Psoas muscle (tissue), 8 donors: ENCODE results near the gene URM1. TPM values are rescaled to one million over a fixed set of nuclear protein-coding genes. Genes with fewer than 3 reads are reported as not detected.

Experiments
- ATAC-seq, 4 donors: fragments of 200-7000 bp; cut with Tn5 transposase; one replicate each; pipeline ENCODE4 v1.9.1; 2020; ENCODE audit warnings: moderate library complexity in 3 of 4, mild to moderate bottlenecking in 2 of 4
- DNase-seq, 2 donors: peaks; one replicate each; pipeline ENCODE4 v3.0.0-alpha.2; 2020
- H3K27ac ChIP-seq: fragments of 200-600 bp; one replicate; pipeline ENCODE4 v1.8.0; 2022
- H3K27me3 ChIP-seq, 3 donors: fragments of 200-600 bp in 1 of 3; one replicate each; pipeline versions ENCODE4 v1.6.1 to v1.8.0; 2013 to 2022; ENCODE audit warnings: low read length in 2 of 3, mild to moderate bottlenecking in 2 of 3, moderate library complexity in 1 of 3; ENCODE audit not compliant: insufficient read depth in 3 of 3
- H3K36me3 ChIP-seq, 2 donors: fragments of 200-600 bp in 1 of 2; one replicate each; pipeline versions ENCODE4 v1.6.1 to v1.8.0; 2013 to 2022; ENCODE audit warnings: low read depth in 1 of 2, mild to moderate bottlenecking in 1 of 2, moderate library complexity in 1 of 2; ENCODE audit not compliant: insufficient read depth in 1 of 2
- H3K4me1 ChIP-seq: fragments of 200-600 bp; one replicate; pipeline ENCODE4 v1.8.0; 2022
- H3K4me3 ChIP-seq: fragments of 200-600 bp; one replicate; pipeline ENCODE4 v1.8.0; 2022; ENCODE audit warnings: mild to moderate bottlenecking
- H3K9me3 ChIP-seq: fragments of 200-600 bp; one replicate; pipeline ENCODE4 v1.8.0; 2022
- WGBS, 3 donors: extraction: QIAGEN DNeasy Blood & Tissue Kit; methylation state at CpG; one replicate each; pipeline versions ENCODE4 v1.1.6 to v1.1.7; 2013; 5-methylcytosine and 5-hydroxymethylcytosine counted together
- intact Hi-C, 2 donors: fragments of 100-400 bp; cut with DNase I; formaldehyde crosslinking; loops; one replicate each; pipeline versions ENCODE4 v1.11.0 to v1.14.2; 2022
- polyA plus RNA-seq, 3 donors: library from polyadenylated mRNA; stranded (reverse); fragments of 200-250 nt; gene quantifications; one replicate each; pipeline ENCODE4 v1.2.3, GENCODE V29; 2013
- total RNA-seq, 4 donors: library from RNA; stranded (reverse); fragmentation: NEBNext Ultra II Directional in 2 of 4; extraction: Animal tissue kit (Norgen Biotek cat#: 25700) in 2 of 4; gene quantifications; one replicate each; pipeline versions ENCODE4 v1.2.1 to v1.2.4, GENCODE V29; 2021 to 2023
- TF ChIP-seq, protein P1 (sequence below): fragments of 200-600 bp; IDR thresholded peaks from one replicate; pipeline ENCODE4 v1.8.0; 2022; ENCODE audit warnings: antibody characterized with exemption
- donor health status: healthy with polysubstance abuse.
- donor health status: DM: no; HTN: no; CAD: no; lungs with moderate emphysema.
- donor health status: Bipolar disorder and iron deficiency.
- donor health status: healthy.
- donor health status: DM: yes; HTN: yes; CAD: no.
- donor health status: DM: no; HTN: no; CAD: no.
- donor health status: DM: no; HTN: no; CAD: no.
- donor health status: DM: yes; HTN: yes; CAD: no.

URM1 gene
- total and polyA plus RNA-seq, 7 donors, result 34.5 to 111 (median 57.9) TPM

DNA sequence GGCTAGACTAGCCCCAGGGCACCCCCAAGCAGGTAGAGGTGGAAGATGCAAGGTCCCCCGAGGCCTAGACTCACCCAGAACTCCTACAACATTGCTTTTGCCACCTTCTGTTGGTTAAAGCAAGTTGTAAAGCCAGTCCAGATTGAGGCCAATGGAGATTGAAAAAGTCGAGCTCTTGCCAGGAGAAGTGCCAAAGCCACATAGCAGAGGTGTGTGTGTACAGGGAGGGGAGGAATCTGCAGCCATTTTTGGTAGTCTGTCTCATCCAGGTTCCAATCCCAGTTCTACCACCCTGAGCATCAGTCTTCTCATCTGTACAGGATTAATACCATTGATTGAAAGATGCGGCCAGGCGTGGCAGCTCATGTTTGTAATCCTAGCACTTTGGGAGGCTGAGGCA is 12.3 kb upstream of the URM1 start:
- H3K4me1 ChIP-seq, result peaks cover 14% of the 10 kb centered on the region
- H3K27ac ChIP-seq, result no peak overlapping the region
- WGBS, 3 donors, result 76 to 79% (median 78%) methylated on average over 4 of the region's 4 CpGs
- TF ChIP-seq, protein P1, sequence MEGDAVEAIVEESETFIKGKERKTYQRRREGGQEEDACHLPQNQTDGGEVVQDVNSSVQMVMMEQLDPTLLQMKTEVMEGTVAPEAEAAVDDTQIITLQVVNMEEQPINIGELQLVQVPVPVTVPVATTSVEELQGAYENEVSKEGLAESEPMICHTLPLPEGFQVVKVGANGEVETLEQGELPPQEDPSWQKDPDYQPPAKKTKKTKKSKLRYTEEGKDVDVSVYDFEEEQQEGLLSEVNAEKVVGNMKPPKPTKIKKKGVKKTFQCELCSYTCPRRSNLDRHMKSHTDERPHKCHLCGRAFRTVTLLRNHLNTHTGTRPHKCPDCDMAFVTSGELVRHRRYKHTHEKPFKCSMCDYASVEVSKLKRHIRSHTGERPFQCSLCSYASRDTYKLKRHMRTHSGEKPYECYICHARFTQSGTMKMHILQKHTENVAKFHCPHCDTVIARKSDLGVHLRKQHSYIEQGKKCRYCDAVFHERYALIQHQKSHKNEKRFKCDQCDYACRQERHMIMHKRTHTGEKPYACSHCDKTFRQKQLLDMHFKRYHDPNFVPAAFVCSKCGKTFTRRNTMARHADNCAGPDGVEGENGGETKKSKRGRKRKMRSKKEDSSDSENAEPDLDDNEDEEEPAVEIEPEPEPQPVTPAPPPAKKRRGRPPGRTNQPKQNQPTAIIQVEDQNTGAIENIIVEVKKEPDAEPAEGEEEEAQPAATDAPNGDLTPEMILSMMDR, result no peak
- no peaks in the 10 kb centered on the region for H3K27me3 ChIP-seq
- DNase-seq, result no peak
- no peak for ATAC-seq
- no peak overlapping the region for H3K4me3 ChIP-seq
- intact Hi-C loops, result no loop called here
- H3K36me3 ChIP-seq, result peaks cover 6 to 58% of the 10 kb centered on the region in 2 donors
- H3K9me3 ChIP-seq, result no peaks in the 10 kb centered on the region

DNA sequence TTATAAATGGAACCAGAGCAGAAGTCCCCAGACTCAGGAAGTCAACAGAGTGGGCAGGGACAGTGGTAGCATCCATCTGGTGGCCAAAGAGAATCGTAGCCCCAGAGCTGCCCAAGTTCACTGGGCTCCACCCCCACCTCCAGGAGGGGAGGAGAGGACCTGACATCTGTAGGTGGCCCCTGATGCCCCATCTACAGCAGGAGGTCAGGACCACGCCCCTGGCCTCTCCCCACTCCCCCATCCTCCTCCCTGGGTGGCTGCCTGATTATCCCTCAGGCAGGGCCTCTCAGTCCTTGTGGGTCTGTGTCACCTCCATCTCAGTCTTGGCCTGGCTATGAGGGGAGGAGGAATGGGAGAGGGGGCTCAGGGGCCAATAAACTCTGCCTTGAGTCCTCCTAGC is 10.3 kb upstream of the URM1 start:
- TF ChIP-seq, protein P1, result no peak
- peaks cover 0 to 40% of the 10 kb centered on the region in 2 donors for H3K36me3 ChIP-seq
- WGBS, 3 donors, result 62 to 75% (median 73%) methylated on average over 2 of the region's 2 CpGs
- no peaks in the 10 kb centered on the region for H3K9me3 ChIP-seq
- ATAC-seq, result no peak
- H3K27me3 ChIP-seq, result peaks cover 0 to 6% (median 3%) of the 10 kb centered on the region in 3 donors
- intact Hi-C loops, result loop anchor here in 1 of 2 donors (5.0 kb wide), 1 partner anchor 51 kb away; no protein-coding TSS in a partner anchor
- no peak overlapping the region for H3K27ac ChIP-seq
- H3K4me3 ChIP-seq, result no peak overlapping the region
- DNase-seq, result no peak
- peaks cover 22% of the 10 kb centered on the region for H3K4me1 ChIP-seq

DNA sequence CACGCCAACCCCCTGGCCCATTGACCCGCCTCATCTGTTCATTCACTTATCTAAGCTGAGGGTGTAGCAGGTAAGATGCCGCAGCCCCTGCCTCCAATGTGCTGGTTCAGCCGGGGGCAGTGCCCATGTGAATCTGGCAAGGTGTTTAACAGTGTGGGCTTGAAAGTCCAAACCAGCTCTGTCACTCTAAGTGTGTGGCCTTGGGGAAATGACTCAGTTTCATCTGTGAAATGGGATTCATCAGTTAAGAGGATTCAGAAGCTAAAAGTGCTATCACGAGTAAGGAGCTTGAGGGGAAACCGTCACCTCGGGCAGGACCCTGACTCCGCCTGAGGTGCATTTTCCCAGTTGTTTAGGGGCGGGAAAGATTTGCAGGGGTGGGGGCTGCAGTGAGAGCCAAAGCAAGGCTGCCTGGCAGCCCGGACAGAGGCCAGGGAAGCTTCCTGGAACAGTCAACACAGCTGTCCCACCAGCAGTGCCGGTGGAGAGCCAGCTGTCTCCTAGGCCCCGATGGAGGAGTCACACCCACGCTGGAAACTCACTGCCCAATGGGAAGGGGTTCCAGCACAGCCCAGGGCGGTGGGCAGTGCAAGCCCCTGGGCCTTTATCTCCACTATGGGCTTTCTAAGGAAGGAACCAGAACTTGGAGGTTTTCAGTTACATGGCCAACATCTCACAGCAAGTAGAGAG is 9.7 kb upstream of the URM1 start:
- ATAC-seq (peak; percentile 4 to 41 (median 18)), DNase-seq (no peak)
- 38 to 46% (median 40%) methylated on average over 14 of the region's 14 CpGs for WGBS, 3 donors
- H3K36me3 ChIP-seq, result peaks cover 0 to 34% of the 10 kb centered on the region in 2 donors
- H3K4me3 ChIP-seq, result peak overlapping the region; percentile 62
- H3K4me1 ChIP-seq, result peaks cover 22% of the 10 kb centered on the region
- intact Hi-C loops, result loop anchor here in 1 of 2 donors (5.0 kb wide), 1 partner anchor 51 kb away; no protein-coding TSS in a partner anchor
- no peaks in the 10 kb centered on the region for H3K9me3 ChIP-seq
- TF ChIP-seq, protein P1, result no peak
- H3K27me3 ChIP-seq, result peaks cover 0 to 8% (median 3%) of the 10 kb centered on the region in 3 donors
- H3K27ac ChIP-seq, result peak overlapping the region; percentile 24

DNA sequence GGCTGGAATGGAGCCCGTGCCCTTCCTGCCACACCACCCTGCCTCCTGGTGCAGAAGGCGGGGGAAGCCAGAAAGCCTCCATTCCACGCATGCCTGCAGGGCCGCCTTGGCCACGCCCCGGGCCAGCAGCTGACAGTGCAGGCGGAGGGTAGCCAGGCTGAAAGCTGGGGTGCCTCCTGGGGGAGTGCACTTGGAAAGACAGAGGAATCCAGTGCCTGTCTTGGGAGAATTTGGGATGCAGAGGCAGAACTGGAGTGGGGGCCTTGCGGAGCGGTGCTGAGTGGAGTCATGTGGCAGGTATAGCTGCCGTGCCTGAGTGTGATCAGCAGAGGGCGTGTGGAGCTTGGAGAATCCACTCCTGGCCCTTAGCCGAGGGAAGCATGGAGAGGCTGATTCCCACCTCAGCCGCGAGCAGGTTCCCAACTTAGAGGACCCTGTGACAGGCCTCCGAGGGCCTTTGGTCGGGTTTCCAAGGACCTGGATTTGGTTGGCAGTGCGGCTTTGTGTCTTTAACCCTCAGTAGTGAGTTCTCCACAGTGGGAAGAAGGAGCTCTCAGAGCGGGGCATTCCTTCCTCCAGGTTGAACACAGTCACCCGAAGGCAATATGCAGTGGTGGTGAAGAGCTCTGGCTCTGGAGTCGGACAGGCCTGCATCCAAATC is 9.1 kb upstream of the URM1 start:
- H3K36me3 ChIP-seq, result peaks cover 0 to 28% of the 10 kb centered on the region in 2 donors
- TF ChIP-seq, protein P1, result peak; percentile 87
- H3K4me3 ChIP-seq, result peak overlapping the region; percentile 62
- peaks cover 22% of the 10 kb centered on the region for H3K4me1 ChIP-seq
- H3K27me3 ChIP-seq, result peaks cover 0 to 8% (median 3%) of the 10 kb centered on the region in 3 donors
- 4 to 8% (median 6%) methylated on average over 20 of the region's 20 CpGs for WGBS, 3 donors
- H3K9me3 ChIP-seq, result no peaks in the 10 kb centered on the region
- peak overlapping the region; percentile 24 for H3K27ac ChIP-seq
- ATAC-seq, result peak; percentile 92 to 96 (median 94)
- intact Hi-C loops, result loop anchor here (1.0 to 5.0 kb wide), 2 partner anchors 50 kb away; no protein-coding TSS in a partner anchor
- DNase-seq, result peak; percentile 79 to 90
